Endothelial cell of umbilical vein (primary cell): ENCODE data around the gene TMEM145.

Experiments
- EZH2 ChIP-seq: IDR thresholded peaks from 2 replicates; pipeline ENCODE4 v1.6.1; 2012; ENCODE audit warnings: borderline replicate concordance, low read depth, mild to moderate bottlenecking, moderate library complexity, low read length, inconsistent platforms; ENCODE audit not compliant: severe bottlenecking
- FOS ChIP-seq: IDR thresholded peaks from 2 replicates; pipeline ENCODE4 v1.6.1; 2011; ENCODE audit warnings: mild to moderate bottlenecking, low read length, moderate library complexity, borderline replicate concordance; ENCODE audit not compliant: insufficient read depth
- GATA2 ChIP-seq: IDR thresholded peaks from 2 replicates; pipeline ENCODE4 v1.7.0; 2011; ENCODE audit warnings: low read depth, mild to moderate bottlenecking, moderate library complexity, mixed read lengths, low read length; ENCODE audit not compliant: insufficient read length, insufficient read depth
- JUN ChIP-seq: IDR thresholded peaks from 2 replicates; pipeline ENCODE4 v1.6.1; 2011; ENCODE audit warnings: borderline replicate concordance, low read depth; ENCODE audit not compliant: insufficient read length, insufficient read depth
- MYC ChIP-seq: IDR thresholded peaks from one replicate; pipeline ENCODE4 v1.6.1; 2011; ENCODE audit warnings: mild to moderate bottlenecking, low read depth, low read length
- POLR2A ChIP-seq: IDR thresholded peaks from 2 replicates; pipeline ENCODE4 v1.6.1; 2012; ENCODE audit warnings: low read depth, mild to moderate bottlenecking, control low read depth, low read length
- POLR2AphosphoS5 ChIP-seq: IDR thresholded peaks from 2 replicates; pipeline ENCODE4 v1.6.1; 2012; ENCODE audit warnings: low read depth, mild to moderate bottlenecking, control low read depth, low read length, moderate library complexity; ENCODE audit not compliant: insufficient read depth
- TF ChIP-seq, protein P1 (sequence below), 2 donors: IDR thresholded peaks; 1 replicate in 1 of 2; 2 replicates in 1 of 2; pipeline ENCODE4 v1.5.1; 2011; ENCODE audit warnings: low read length in 2 of 2, mild to moderate bottlenecking in 2 of 2, moderate library complexity in 2 of 2, control low read depth in 1 of 2, inconsistent platforms in 1 of 2, low read depth in 1 of 2; ENCODE audit not compliant: insufficient read depth in 1 of 2; ENCODE audit errors: extremely low read depth in 1 of 2
- TF ChIP-seq, protein P2 (sequence below): IDR thresholded peaks from 2 replicates; pipeline ENCODE4 v1.6.1; 2011; ENCODE audit not compliant: insufficient read depth, insufficient read length

DNA sequence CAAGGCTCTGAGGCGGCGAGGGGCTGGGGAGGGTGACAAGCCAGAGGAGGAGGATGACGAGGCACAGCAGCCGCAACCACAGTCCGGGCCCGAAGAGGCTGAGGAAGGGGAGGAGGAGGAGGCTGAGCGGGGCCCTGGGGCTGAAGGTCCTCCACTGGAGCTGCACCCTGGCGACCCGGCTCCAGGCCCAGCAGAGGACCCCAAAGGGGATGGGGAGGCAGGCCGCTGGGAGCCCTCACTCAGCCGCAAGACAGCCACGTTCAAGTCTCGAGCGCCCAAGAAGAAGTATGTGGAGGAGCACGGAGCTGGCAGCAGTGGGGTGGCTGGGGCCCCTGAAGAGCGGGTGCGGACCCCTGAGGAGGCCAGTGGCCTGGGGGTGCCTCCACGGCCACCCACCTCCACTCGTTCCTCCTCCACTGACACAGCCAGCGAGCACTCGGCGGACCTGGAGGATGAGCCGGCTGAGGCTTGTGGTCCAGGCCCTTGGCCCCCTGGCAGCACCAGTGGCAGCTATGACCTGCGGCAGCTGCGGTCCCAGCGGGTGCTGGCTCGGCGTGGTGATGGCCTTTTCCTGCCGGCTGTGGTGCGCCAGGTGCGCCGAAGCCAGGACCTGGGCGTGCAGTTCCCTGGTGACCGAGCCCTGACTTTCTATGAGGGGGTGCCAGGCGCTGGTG is 41.1 kb upstream of the TMEM145 start:
- TF ChIP-seq, protein P1, sequence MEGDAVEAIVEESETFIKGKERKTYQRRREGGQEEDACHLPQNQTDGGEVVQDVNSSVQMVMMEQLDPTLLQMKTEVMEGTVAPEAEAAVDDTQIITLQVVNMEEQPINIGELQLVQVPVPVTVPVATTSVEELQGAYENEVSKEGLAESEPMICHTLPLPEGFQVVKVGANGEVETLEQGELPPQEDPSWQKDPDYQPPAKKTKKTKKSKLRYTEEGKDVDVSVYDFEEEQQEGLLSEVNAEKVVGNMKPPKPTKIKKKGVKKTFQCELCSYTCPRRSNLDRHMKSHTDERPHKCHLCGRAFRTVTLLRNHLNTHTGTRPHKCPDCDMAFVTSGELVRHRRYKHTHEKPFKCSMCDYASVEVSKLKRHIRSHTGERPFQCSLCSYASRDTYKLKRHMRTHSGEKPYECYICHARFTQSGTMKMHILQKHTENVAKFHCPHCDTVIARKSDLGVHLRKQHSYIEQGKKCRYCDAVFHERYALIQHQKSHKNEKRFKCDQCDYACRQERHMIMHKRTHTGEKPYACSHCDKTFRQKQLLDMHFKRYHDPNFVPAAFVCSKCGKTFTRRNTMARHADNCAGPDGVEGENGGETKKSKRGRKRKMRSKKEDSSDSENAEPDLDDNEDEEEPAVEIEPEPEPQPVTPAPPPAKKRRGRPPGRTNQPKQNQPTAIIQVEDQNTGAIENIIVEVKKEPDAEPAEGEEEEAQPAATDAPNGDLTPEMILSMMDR (IDR thresholded peaks at IDR 0.05; ENCODE audit: extremely low read depth in 1 of 2, insufficient read depth in 1 of 2, low read depth in 1 of 2, low read length in 2 of 2): no peak
- TF ChIP-seq POLR2AphosphoS5 (no peak), POLR2A (no peak), MYC (no peak), GATA2 (no peak), EZH2 (no peak), FOS (no peak), JUN (no peak)
- TF ChIP-seq, protein P2, sequence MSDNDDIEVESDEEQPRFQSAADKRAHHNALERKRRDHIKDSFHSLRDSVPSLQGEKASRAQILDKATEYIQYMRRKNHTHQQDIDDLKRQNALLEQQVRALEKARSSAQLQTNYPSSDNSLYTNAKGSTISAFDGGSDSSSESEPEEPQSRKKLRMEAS: no peak
